Fibroblast of skin of abdomen (primary cell): ENCODE results near the gene NPM3.
A peak's percentile ranks its signal among the peaks of the same experiment; 100 is the strongest.
"Not testable (repeated sequence)": the region's sequence is repeated elsewhere in the genome, so short reads cannot be mapped to it uniquely, and the experiment has no call there.

Experiments
- DNase-seq: peaks from one replicate; pipeline ENCODE4 v3.0.0-alpha.2; 2013

Gene NPM3

DNA sequence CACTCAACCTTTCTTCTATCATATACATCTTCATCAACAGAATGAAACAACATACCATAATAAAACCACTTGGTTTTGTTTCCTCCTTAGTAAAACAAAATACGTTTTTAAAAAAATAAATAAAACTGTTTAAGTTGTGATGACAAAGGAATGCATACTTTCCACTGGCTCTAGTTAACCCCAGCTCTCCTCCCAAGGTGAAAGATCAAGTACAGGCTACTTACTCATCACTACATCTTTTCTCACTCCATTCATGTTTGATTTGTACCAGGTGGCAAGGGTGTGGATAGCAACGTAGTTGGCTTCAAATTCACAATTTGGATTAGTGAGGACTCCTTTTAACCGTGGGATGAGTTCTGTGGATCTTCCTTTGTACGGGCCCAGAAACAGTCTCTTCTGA lies 20.3 kb upstream of the NPM3 start:
- DNase-seq = no peak

DNA sequence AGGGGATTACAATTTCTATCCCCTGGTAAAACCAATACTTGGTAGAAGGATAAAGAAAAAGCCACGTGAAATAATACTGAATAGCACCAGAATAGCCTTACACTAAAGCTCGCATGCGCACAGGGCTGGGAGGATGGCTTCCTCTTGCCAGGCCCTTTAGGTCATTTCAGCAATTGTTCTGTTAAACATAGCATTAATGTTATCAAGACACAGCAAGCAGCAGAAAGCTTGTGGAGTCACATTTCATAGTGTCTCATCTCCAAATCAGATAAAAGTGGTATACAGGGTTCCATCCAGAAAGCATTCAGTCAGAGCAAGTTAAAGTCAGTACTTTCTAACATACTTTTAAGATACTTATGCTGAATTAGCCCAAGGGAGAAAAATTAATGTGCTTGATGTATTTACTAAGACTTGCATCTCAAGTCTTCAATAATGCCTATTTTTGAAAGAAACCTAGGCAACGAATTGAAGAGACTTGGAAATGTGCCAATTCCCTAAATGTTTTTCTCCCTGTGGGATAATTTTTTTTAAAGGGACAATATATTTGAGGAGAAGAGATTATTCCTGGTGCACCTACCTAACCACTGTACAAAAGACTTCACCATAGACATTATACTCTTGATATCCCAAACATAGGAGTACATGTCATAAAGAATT lies 14.3 kb upstream of the NPM3 start:
- no peak for DNase-seq

DNA sequence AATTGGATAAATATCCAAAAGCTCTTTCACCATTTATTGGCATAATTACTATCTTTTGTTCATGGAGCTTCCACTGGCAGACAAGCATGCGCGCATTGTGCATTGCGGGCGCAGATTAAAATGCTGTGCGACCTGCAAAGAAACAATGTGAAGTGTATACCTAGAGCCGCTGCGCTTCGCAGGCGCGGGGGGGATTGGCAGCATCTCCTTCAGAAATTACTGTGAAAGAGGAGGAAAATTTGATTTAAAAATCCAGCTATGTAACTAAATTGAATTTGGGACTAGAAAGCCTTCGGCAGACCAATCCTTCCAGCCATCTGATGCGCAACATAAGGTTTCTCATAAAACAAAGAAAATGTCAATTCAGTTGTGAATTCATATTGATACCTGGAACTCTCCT lies 10.3 kb upstream of the NPM3 start:
- no peak for DNase-seq

DNA sequence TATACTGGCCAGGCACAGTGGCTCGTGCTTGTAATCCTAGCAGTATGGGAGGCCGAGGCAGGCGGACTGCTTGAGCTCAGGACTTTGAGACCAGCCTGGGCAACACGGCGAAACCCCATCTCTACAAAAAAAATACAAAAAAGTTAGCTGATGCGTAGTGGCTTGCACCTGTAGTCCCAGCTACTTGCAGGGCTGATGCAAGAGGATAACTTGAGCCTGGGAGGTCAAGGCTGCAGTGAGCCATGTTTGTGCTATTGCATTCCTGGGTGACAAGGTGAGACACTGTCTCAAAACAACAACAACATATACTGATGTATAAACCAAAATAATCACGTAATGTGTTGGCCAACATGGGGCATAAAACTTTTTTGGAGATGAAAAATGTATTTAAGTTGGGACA lies 6.4 kb upstream of the NPM3 start:
- no peak for DNase-seq

DNA sequence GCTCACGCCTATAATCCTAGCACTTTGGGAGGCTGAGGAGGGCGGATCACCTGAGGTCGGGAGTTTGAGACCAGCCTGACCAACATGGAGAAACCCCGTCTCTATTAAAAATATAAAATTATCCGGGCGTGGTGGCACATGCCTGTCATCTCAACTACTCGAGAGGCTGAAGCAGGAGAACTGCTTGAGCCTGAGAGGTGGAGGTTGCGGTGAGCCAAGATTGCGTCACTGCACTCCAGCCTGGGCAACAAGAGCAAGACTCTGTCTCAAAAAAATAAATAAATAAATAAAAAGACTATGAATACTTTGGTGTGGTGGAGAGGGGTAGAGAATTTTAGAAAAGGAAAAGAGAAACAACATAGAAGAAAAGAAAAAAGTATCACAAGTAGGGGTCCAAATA lies 6.0 kb upstream of the NPM3 start:
- not testable (repeated sequence) for DNase-seq

DNA sequence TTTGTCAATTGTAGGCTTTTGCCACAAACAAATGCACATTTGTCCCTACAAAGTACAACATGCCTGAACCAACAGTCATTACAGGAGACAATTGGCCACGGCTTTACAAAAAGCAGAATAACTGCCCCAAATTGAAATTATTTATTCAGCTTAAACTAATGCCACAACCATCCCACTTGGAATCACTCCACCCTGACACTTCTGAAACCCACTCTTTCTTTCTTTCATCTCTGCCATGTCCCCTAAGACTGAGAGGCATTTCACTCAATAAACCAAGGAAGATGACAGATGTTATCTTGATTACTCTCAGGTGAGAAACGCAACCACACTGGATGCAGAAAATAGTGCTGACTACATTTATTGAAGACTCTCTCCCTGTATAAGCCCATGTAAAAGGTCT lies 2.6 kb upstream of the NPM3 start:
- no peak for DNase-seq

DNA sequence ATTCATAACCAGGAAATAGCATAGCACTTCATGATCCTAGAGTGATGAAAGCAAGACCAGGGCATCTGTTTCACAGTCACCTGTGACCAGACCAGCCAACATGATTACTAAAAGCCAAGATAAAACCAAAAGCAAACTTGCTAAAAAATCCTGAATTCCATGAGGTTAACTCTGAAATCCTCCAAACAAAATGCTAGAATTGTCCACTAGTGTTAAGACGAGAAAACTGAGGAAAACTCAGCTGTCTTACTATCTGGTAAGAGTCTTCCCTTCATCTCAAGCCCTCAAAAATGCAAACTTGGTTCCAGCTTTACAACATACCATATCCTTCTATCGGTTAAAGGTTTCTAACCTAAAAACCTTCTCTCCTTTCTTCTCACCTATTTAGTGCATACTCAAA lies 1.3 kb upstream of the NPM3 start:
- no peak for DNase-seq

DNA sequence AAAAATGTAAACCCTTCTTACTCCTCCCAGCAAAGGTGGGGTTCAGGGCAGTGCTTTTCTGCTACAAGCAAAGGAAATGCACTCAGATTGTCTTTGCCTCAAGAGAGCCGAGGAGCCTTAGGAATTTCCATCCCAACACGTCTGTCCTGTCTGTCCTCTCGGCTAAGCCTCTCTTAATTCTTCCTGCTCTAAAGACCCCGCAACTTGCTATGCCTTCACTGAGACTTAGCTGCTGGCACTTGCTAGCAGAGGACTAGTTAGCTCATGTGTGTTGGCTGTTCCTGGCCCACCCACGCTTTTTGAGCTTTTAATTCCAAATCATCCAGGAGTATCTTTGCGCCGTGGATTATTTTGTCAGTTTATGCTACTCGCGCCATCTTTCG lies 481 bp upstream of the NPM3 start:
- DNase-seq = no peak

DNA sequence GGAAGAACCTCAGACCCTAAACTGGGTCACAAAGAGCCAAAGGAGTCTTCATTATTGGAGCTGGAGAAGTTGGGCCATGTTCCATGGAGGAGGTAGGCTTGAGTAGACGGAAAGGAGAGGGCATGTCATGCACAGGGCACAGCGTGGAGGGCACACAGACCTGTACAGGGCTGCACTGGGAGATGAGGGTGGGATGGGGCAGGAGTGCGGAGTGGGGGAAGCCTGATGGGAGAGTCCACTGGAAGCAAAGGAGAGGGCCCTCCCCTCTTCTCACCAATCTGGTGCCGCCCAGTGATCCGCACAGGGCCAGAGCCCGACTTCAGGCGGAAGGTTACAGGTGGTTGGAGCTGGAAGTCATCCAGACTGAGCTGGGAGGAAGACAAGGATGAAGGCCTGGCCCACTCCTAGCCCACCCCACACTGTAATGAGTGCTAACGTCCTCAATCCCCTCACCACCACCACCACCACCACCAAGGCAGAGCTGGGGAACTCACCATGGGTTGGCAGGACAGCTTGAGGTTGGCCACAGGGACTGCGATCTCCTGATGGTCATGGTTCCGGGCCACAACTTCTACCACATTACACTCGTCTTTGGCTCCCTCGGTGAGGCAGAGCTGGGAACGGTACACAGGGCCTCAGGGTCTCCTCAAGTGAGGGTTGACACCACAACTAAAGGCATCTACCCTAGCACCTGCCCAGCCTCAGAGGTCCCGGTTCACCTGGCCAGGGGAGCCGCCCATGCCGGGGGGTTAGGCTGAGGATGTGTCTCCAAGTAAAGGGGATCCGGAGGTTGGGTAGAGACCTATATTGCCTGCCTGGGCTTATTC lies 1.0 kb downstream of the NPM3 start:
- no peak for DNase-seq

DNA sequence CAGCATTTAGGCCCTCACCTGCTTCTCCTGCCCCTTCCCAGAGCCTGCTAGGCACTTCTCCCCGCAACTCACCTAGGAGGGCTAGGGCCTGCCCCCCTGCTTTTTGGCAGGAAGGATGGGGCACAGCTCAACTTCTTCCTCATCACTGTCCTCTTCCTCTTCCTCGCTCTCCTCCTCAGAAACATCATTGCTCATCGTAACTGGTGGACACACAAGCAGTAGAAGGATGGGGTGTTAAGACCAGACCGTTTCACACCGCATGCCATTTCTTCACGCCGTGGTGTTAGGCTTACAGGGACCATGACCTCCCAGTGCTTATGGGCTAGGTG lies 1.6 kb downstream of the NPM3 start:
- no peak for DNase-seq

DNA sequence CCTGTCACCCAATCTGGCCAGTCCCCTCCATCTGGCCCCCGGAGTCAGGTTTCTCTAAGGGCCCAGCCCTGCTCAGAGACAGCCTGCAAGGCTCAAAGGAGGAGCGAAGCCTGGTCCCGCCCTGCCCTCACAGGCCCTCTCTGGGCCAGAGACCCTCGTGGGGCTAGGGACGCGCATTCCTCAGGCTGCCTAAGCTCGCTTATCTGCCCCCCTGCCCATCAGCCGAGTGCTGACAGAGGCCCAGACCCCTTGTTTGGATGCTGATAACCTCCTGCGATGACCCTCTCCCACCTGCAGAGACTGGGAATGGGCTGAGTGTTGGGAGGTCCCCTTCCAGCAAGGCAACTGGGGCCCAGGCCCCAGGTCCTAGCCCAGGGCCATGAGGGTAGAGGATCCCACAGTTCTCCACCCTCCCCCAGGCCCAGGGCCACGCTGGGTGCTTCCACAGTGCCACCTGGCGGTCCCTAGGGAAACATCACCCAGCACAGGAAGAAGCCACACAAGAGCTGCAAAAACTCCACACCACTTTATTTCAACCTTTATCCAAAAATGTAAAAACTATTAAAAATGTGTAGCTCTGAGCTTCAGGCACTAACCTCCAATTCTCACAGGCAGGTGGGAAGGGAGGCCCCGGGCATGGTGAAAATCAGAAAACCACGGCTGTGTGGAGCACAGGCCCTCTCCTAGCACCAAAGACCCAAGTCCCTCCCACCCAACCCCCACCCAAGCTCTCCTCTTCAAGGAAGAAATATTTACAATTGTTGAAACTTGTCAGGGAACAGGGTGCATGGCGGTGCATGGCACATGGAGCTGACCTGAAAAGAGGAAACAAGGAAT lies 2.2 kb downstream of the NPM3 start:
- peak; percentile 58 for DNase-seq

DNA sequence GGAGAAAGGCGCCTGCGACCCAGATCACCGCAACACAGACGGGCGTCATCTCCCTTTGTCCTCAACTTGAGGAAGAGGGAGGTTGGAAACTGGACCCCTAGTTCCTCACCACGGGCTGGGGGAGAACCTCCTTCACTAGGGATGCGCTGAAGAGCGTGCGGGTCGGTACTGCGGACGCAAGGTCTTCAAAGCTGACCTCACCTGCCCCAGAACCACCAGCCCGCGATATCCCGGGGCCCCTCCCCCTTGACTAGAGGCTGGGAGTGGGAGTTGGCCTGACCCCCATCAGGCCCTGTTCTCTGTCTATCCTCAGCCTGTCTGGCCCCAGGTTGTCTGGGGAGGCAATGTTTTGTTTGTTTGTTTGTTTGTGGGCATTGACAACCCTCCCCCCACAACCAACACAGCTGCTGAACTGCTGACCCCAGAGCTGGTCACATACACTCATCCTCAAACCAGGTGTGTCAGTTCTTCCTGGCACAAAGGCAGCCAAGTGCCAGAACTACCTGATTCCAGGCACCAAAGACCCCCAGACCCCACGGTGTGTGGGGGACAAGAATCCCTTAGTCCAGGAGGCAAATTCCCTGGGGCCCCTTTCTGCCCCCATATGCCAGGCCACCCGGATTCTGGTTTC lies 2.9 kb downstream of the NPM3 start:
- DNase-seq = no peak

DNA sequence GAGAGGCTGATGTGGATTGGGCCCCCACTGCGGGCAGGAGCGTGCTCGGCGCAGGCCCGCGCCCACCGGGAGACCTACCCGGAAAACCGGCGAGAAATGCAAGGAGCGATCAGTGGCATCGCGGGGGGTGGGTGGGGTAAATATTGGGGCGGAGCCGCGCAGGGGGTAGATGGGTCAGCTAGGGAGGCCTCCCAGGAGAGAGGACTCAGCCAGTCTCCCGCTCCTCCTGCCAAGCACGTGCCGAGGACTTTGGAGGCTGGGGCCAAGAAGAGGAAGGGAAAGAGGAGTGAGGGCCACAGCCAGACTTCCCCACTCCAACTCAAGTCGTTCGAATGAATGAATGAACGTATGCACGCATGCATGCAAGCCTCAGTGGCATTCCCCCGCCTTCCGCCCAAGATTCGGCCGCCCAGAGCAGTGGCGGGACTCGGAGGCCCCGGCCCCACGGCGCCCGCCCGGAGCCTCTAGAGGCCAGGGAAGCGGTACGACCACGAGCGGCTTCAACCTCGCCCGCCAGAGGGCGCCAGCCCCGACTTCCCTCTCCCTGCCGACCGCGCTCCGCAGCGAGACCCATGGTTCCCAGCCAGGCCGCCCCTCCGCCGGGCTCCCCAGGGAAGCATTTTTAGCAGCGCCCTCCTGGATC lies 3.6 kb downstream of the NPM3 start:
- peak; percentile 53 for DNase-seq

DNA sequence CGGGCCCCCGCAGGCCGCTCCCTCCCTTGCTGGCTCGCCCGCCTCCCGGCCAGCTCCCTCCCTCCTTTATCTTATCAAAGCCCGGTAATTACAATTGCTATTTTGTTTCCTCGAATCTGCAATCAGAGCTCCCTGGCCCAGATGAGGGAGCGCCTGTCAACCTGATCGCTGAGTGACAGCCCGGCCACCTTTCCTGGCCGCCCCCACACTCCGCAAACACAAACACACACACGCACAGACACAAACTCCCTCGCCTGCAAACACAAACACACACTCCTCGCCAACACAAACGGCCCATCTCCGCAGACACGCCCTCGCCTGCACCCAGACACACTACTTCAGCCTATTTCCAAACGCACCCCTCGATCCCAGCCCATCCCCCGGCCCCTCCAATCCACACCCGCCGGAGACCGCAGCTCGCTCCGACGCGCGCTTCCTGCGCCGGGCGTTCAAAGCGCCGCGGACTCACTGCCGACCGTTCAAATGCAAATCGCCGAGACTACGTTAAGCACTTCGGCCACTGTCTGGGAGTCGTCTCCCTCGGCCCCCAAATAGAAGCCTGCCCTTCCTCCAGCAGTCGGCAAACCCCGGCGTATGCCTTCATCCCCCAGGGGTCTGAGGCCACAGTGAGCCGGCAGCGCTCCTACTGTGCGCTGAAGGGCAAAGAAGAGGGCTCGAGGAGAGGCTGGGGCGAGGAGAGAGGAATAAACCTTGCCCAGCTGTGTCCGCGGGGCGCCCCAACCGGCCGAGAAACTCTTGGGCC lies 4.3 kb downstream of the NPM3 start:
- DNase-seq = peak; percentile 6

DNA sequence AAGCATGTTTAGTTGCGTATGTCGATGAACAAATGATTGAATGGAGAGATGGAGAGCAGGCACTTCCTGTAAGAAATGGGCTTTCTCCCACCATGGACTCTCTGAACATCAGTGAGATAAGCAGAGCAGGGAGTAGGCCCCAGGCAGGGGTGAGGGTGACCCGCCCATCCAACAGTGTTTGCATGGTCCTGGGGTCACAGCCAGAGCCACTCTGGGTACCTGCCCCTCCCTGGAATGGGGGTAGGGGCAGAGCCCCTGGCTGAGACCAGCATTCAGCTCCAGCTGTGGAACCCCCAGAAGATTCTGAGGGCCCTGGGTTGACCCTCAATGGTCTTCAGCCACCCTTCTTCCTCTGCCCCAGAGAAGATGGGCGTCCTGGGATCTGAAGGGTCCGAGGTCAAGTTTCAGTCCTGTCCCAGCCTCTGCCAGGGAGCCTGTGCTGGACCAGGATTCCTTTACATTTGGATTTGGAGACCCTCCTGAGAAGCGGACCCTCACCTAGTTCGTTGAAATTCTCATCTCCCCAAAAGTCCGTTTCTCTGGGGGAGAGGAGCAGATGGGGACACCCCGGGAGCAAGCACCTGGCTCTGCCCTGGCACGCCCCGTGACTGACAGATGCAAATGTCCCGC lies 5.0 kb downstream of the NPM3 start:
- DNase-seq = no peak

DNA sequence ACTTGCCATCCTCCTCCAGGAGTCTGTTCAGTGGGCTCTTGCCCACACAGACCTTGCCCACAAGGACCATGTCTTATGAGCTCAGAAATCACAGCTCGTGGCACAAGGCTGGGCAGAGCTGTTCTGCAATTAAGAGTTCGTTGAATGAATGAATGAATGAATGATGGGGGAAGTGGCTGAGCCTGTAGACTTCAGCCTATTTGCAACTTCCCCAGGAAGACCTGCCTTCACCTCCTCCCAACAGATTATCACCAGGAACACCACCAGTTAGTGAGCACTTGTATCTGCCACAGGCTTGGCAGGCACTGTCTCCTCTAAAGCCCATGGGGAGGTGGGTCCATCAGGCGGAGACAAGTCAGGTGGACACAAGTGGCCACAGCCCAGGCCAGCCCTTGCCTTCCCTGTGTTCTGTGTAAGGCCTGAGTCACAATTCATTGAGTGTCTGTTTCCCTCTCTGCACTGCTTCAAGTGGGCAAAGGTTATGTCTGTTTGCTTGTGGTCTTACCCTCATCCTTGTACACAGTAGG lies 5.6 kb downstream of the NPM3 start:
- DNase-seq = no peak

DNA sequence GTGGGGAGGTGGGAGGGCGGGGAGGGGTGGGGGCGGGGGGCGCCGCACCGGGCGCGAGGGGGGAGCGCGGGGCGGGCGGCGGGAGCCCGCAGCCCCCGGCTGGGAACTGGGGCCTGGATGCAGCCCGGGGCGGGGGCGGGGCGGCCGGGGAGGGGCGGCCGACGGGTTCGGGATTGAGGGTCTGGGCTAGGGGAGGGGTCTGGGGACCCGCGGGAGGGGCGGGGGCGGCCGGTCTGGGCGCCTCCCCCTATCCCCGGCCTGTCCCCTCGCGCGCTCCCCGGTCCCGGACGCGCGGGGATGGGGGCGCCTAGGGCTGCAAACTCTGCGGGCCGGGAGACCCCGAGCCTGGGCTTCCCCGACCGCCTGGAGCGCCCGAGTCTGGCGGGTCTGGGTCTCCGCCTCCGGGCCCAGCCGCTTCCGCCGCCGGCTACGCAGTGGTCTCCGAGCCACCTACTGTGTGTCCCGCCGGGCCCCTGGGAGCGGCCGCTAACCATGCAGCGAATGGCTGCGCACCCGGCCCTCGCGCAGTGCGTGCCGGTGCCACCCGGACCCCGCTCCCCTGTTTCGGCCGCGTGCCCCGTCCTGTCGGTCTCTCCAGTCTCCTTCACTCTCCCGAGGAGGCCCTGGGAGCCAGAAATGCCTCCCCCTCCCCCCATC lies 7.0 kb downstream of the NPM3 start:
- DNase-seq = no peak

DNA sequence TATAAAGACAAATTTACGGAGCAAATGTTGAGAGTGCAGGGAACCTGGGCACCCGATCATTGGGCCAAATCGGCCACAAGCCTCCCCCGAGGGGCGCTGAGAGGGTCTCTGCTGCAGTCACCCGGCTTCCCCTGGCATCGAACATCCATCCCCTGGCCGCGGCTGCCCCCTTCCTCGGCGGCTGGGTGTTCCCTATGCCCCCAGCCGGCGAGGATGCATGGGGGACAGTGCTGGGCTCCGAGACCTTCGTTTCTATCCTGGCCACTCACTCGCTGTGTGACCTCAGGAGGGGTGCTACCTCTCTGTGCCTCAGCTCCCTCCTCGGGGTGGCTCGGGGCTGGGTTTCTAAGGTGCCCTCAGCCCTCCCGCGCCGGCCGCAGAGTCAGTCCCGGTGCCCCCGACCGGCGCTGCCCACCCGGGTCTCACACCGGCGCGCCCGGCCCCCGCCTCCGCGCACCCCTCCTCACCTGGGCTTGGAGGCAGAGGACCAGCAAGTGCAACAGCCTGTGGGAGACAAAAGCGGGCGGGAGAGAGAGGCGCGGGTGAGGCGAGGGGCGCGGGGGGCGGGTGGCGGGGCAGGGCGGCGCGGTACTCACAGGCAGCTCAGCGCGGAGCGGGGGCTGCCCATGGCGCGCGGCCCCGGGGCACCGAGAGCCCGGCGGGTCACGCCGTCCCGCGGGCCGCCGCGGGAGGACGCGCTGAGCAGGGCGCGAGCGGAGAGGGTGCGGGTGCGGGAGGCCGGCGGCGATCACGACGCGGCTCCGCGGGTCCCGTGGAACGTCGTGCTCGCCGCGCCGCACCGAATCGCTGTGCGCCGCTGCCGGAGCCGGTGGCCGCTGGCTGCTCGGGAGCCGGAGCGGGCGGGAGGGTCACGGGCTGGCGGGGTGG lies 7.7 kb downstream of the NPM3 start, which contains the start of gene FGF8:
TSS of gene FGF8 (minus strand) at position 842 of the 888 bp plus-strand sequence. CDS start at position 628, 214 bp downstream.
- no peak for DNase-seq

DNA sequence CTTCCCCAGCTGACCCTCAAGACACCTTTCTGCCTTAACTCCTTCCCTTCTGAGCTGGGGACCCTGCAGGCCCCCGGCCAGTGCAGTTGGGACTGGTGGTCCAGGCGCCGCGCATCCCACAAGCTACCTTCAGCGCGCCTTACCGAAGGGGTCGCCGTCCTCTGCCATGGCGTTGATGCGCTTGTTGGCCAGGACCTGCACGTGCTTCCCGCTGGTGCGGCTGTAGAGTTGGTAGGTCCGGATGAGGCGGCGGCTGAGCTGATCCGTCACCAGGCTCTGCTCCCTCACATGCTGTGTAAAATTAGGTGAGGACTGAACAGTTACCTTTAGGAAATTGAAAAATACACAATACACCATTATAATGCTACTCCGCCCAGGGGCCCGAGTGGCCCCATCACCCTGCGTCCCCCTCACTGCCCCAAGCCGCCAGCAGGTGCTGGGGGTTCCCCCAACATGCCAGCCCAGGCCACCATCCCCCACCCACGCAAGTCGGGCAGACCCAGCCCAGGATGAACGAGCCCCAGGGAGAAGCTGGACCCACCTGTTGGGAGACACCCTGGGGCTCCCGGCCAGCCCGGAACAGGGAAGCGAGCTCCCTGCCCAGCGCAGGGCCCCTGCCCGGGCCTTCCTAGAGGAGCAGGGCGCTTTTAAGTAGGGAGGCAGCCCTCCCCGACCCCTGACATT lies 8.5 kb downstream of the NPM3 start:
- no peak for DNase-seq
